Immature natural killer cell (primary cell): Measurements from ENCODE around the gene CCNY. TPM values are rescaled to one million over a fixed set of nuclear protein-coding genes. Genes with fewer than 3 reads are reported as not detected.

Experiments used
- DNase-seq, 3 donors: peaks; one replicate each; pipeline ENCODE4 v3.0.0; 2022; ENCODE audit warnings: mixed read lengths in 1 of 3
- H3K27ac Mint-ChIP-seq, 6 donors: one replicate each; pipeline ENCODE4 v1.8.0; 2020; ENCODE audit warnings: mixed read lengths in 6 of 6, mild to moderate bottlenecking in 5 of 6, inconsistent platforms in 4 of 6, moderate library complexity in 3 of 6
- H3K27me3 Mint-ChIP-seq, 3 donors: one replicate each; pipeline ENCODE4 v1.8.0; 2020 to 2021; ENCODE audit warnings: low read depth in 3 of 3, mild to moderate bottlenecking in 3 of 3, mixed read lengths in 3 of 3, moderate library complexity in 3 of 3, inconsistent platforms in 1 of 3
- H3K36me3 Mint-ChIP-seq, 3 donors: one replicate each; pipeline ENCODE4 v1.8.0; 2020; ENCODE audit warnings: mixed read lengths in 3 of 3, inconsistent platforms in 2 of 3, mild to moderate bottlenecking in 2 of 3
- H3K4me1 Mint-ChIP-seq, 2 donors: one replicate each; pipeline ENCODE4 v1.8.0; 2020; ENCODE audit warnings: inconsistent platforms in 2 of 2, mild to moderate bottlenecking in 2 of 2, mixed read lengths in 2 of 2, moderate library complexity in 1 of 2
- H3K4me3 Mint-ChIP-seq, 5 donors: one replicate each; pipeline ENCODE4 v1.8.0; 2020; ENCODE audit warnings: mild to moderate bottlenecking in 5 of 5, mixed read lengths in 5 of 5, inconsistent platforms in 3 of 5, moderate library complexity in 3 of 5
- H3K9me3 Mint-ChIP-seq, 6 donors: one replicate each; pipeline ENCODE4 v1.8.0; 2020; ENCODE audit warnings: mild to moderate bottlenecking in 6 of 6, mixed read lengths in 6 of 6, inconsistent platforms in 4 of 6, moderate library complexity in 3 of 6
- polyA plus RNA-seq, 3 donors: library from polyadenylated mRNA; unstranded; fragments of 300-500 nt; fragmentation: Illumina TruSeq; gene quantifications; one replicate each; pipeline ENCODE4 v1.2.3, GENCODE V29; 2021

The CCNY gene
- polyA plus RNA-seq, 3 donors from 2014 or later: 7.8 to 13.2 (median 12.4) TPM

DNA sequence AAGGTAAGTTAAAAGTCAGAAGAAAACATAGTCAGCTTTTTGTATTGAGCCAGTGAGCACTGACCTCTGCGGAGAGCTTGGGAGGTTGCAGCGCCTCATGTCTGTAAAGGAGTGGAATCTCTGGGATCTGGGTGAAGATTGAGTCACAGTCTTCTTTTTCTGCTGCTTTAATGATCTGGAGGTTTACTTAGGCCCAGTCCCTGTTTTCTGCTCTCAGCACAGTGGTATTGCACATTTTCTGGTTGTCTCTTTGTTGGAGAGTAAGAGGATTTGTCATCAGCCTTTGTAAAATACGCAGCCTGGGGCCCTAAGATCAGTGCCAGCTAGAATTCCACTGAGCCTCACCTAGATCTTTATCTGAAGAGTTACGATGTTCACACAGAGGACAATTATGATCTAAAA, 210.5 kb downstream of the CCNY start:
- no peak overlapping the region for H3K27ac Mint-ChIP-seq
- H3K9me3 Mint-ChIP-seq: no peaks in the 10 kb centered on the region
- H3K36me3 Mint-ChIP-seq: peaks cover 10 to 21% (median 11%) of the 10 kb centered on the region in 3 donors
- no peak overlapping the region for H3K4me3 Mint-ChIP-seq
- H3K4me1 Mint-ChIP-seq: peaks cover 0 to 2% of the 10 kb centered on the region in 2 donors
- no peak for DNase-seq
- H3K27me3 Mint-ChIP-seq: peaks cover 0 to 2% (median 0%) of the 10 kb centered on the region in 3 donors

DNA sequence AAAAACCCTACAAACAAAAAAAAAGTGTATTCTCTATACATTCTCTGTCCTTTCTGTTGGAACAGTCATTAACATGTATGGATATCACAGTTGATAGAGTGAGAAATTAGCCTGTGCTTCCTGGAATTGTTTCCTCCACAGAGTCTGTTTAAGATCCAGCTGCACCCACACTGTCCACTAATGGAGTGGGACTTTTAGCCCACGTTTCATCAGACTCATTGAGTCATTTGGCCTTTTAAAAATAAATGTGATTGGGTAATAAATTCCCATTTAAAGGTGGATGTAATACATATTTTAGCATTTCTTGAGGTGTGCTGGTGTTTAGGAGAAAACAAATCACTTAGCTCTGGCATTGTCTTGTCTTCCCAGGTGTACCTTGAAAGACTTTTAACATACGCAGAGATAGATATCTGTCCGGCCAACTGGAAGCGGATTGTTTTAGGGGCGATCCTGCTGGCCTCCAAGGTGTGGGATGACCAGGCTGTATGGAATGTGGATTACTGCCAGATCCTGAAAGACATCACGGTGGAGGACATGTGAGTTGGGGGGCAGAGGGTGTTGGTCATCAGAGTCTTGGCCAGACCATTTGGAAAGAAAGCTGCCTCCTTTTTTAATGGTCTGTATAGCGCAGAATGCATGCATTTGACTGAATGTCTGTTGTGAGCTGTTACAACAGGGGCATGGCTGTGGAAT, 216.5 kb downstream of the CCNY start:
- no peak for DNase-seq
- Mint-ChIP-seq H3K27ac (peak overlapping the region in 1 of 6 donors; percentile 8), H3K4me3 (no peak overlapping the region)

DNA sequence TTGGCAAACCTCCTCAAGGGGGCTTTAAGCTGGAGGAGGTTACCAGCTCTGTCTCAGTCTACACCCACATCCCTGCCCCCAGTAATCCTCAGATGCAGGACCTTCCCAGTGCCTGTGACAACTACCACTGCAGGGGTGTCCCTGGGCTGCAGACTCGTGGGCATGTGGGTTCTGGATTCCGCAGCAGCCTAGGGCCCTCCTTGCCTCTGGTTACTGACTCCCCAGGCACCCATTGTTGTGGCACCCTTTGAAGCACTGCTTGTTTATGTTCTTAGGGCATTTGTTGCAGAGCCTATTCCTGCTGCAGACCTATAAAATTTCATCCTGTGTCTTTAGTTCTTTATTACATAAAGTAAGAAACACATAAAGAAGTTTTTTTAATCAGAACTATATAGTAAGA, 217.7 kb downstream of the CCNY start:
- Mint-ChIP-seq H3K4me3 (no peak overlapping the region), H3K27me3 (peaks cover 0 to 2% (median 2%) of the 10 kb centered on the region in 3 donors), H3K36me3 (peaks cover 5 to 17% (median 6%) of the 10 kb centered on the region in 3 donors), H3K4me1 (peaks cover 2 to 3% of the 10 kb centered on the region in 2 donors), H3K27ac (no peak overlapping the region), H3K9me3 (no peaks in the 10 kb centered on the region)
- no peak for DNase-seq

More for the DNA sequence above, 216.5 kb downstream of the CCNY start:
- peaks cover 0 to 2% (median 2%) of the 10 kb centered on the region in 3 donors for H3K27me3 Mint-ChIP-seq
- peaks cover 5 to 18% (median 6%) of the 10 kb centered on the region in 3 donors for H3K36me3 Mint-ChIP-seq
- H3K4me1 Mint-ChIP-seq: peaks cover 0 to 2% of the 10 kb centered on the region in 2 donors
- no peaks in the 10 kb centered on the region for H3K9me3 Mint-ChIP-seq

DNA sequence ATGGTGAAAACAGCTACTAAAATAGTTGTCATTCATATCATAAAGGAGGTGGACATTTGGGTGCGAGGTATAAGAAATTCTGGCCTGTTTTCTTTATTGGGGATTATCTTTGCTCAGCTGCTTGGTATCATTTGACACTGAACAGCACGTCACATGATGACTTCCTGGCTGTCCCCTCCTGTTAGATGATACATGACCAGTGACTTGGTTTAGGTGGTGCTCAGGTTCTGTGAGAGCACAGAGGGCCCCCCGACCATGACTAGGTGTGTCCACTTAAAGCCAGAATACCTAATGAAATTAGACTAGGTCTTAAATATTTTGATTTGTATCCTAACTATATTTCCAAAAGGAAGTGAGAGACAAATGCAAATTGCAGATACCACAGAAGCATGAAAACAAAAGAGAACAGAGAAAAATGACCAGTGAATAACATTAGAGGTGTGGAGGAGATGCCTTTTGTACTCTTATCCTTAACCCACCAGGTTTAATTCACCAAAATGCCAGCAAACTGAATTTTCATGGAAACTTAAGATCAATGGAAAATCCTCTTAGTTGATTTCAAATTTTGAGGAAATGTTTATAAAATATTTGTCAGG, 218.2 kb downstream of the CCNY start:
- H3K9me3 Mint-ChIP-seq: no peaks in the 10 kb centered on the region
- H3K27me3 Mint-ChIP-seq: peaks cover 0 to 3% (median 2%) of the 10 kb centered on the region in 3 donors
- no peak for DNase-seq
- peaks cover 5 to 21% (median 6%) of the 10 kb centered on the region in 3 donors for H3K36me3 Mint-ChIP-seq
- H3K4me1 Mint-ChIP-seq: peaks cover 2 to 7% of the 10 kb centered on the region in 2 donors
- peak overlapping the region in 3 of 6 donors; percentile 0 to 49 (median 29) for H3K27ac Mint-ChIP-seq
- no peak overlapping the region for H3K4me3 Mint-ChIP-seq

DNA sequence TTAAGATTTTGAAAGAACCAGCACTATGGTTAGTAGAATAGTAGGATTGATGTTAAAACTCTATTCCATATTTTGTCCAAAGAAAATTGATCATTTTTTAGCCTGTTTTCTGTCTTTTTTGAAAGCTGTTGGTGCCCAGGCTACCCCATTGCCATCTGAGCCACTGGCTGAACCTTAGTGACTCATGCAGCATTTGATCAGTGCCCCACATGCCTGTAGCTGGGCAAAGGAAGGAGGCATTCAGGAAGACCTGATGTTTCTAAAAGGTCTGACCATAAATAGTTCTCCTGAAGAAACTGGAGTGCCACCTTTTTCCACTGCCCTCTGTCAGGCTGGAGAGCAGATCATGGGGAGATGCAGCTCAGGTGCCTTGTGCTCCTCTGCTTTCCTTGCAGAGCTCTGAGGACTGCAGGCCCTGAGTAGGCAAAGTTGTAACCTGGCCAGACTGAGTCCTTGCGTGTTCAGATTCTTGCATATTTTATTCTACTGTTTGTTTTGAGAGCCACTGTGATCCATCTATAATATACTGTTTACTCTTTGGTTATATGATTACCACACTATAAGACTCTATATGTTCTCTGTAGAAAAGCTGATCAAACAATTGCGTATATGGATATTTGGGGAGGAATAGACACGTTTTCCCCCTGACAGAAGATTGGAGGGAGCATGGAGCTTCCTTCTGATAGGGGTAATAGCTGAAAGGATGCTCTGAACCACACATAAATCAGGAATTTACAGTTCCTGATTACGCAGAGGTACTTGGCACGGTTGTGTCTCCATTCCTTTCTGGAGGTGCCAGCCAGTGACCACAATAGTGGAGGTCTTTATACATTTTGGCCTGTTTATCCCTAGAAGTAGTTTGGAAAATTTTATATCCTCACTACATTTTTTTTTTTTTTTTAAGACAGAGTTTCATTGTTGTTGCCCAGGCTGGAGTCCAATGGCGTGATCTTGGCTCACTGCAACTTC, 219.9 kb downstream of the CCNY start:
- Mint-ChIP-seq H3K27me3 (peaks cover 2% of the 10 kb centered on the region in 3 donors), H3K4me3 (no peak overlapping the region), H3K4me1 (peaks cover under 1 to 7% of the 10 kb centered on the region in 2 donors), H3K27ac (no peak overlapping the region), H3K9me3 (no peaks in the 10 kb centered on the region), H3K36me3 (peaks cover 0 to 11% (median 2%) of the 10 kb centered on the region in 3 donors)
- DNase-seq: no peak

DNA sequence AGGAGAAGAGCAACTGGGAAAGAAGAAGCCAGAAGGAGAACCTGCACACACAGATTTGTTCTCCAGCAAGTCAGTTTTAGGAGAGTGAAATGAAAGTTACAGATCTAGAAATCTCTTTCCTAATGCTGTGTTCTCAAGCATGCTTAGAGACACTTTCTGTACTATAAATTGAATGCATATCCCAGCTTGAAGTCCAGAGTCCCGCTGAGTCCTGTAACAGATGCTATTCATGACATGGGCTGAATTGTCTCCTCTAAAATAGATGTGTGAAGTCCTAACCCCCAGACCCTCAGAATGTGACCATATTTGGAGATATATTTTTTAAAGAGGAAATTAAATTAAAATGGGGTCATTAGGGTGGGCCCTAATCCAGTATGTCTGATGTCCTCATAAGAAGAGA, 222.0 kb downstream of the CCNY start:
- H3K9me3 Mint-ChIP-seq: no peaks in the 10 kb centered on the region
- H3K27ac Mint-ChIP-seq: no peak overlapping the region
- peaks cover 0 to 11% (median 3%) of the 10 kb centered on the region in 3 donors for H3K36me3 Mint-ChIP-seq

DNA sequence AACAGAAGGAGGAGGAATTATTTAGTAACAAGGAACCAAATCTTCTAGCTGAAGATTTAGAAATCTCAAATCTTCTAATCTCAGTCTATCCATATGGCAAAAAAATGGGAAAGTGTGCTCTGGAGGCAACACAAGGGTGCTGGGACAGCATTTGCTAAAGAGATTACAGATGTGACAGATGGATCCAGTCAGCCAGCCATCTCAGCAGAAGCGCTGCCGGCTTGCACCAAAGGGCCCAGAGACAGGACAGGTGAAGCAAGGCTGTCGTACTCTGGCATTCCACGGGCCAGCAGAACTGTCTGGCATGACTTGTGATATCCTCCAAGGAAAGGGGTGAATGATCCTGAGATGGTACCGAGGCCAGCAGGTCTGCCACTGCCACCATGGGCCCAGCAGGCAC, 223.1 kb downstream of the CCNY start:
- Mint-ChIP-seq H3K27ac (peak overlapping the region in 2 of 6 donors; percentile 36 to 79), H3K36me3 (peaks cover 0 to 11% (median 3%) of the 10 kb centered on the region in 3 donors), H3K9me3 (no peaks in the 10 kb centered on the region), H3K4me3 (no peak overlapping the region), H3K27me3 (peaks cover 0 to 2% (median 2%) of the 10 kb centered on the region in 3 donors), H3K4me1 (peaks cover 7 to 26% of the 10 kb centered on the region in 2 donors)
- DNase-seq: no peak

More for the DNA sequence above, 222.0 kb downstream of the CCNY start:
- DNase-seq: no peak
- Mint-ChIP-seq H3K27me3 (peaks cover 2% of the 10 kb centered on the region in 3 donors), H3K4me3 (no peak overlapping the region), H3K4me1 (peaks cover 2 to 20% of the 10 kb centered on the region in 2 donors)

DNA sequence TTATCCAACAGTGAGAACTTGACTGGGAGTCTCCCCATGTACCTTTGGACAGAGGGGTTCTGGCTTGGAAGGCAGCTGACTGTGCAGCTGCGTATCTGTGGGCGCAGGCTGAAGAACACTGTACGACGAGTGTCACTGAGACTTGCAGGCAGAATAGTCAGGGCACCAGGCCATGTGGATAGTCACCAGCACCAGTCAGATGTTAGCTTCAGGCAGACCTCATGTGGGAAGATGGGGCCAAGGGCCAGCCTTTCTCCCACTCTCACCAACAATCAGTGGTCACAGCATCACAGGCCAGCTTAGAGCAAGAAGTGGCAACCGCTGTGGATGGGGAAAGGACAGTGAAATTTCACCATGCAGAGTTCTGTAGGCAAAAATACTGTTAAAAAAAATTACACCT, 225.4 kb downstream of the CCNY start:
- no peak overlapping the region for H3K4me3 Mint-ChIP-seq
- peak overlapping the region in 3 of 6 donors; percentile 10 to 66 (median 10) for H3K27ac Mint-ChIP-seq
- peaks cover 3 to 13% (median 4%) of the 10 kb centered on the region in 3 donors for H3K36me3 Mint-ChIP-seq

DNA sequence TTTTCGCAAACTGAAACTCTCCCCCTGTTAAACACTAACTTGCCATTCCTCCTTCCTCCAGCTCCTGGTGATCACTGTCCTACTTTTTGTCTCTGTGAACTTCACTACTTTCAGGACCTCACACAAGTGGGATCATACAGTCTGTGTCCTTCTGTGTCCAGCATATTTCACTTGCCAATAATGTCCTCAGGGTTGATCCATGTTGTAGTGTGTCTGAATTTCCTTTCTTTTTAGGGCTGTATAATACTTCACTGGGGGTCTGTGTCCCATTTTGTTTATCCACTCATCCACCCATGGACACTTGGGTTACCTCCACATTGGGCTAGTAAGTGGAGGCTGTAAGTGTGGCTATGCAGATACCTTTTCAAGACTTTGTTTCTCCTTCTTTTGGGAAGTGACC, 226.1 kb downstream of the CCNY start:
- Mint-ChIP-seq H3K36me3 (peaks cover 3 to 13% (median 4%) of the 10 kb centered on the region in 3 donors), H3K9me3 (no peaks in the 10 kb centered on the region), H3K4me1 (peaks cover 13 to 30% of the 10 kb centered on the region in 2 donors), H3K4me3 (no peak overlapping the region), H3K27me3 (peaks cover 0 to 4% (median 2%) of the 10 kb centered on the region in 3 donors), H3K27ac (peak overlapping the region in 2 of 6 donors; percentile 15 to 31)
- no peak for DNase-seq

More for the DNA sequence above, 225.4 kb downstream of the CCNY start:
- Mint-ChIP-seq H3K27me3 (peaks cover 0 to 4% (median 2%) of the 10 kb centered on the region in 3 donors), H3K4me1 (peaks cover 13 to 30% of the 10 kb centered on the region in 2 donors), H3K9me3 (no peaks in the 10 kb centered on the region)
- DNase-seq: no peak

DNA sequence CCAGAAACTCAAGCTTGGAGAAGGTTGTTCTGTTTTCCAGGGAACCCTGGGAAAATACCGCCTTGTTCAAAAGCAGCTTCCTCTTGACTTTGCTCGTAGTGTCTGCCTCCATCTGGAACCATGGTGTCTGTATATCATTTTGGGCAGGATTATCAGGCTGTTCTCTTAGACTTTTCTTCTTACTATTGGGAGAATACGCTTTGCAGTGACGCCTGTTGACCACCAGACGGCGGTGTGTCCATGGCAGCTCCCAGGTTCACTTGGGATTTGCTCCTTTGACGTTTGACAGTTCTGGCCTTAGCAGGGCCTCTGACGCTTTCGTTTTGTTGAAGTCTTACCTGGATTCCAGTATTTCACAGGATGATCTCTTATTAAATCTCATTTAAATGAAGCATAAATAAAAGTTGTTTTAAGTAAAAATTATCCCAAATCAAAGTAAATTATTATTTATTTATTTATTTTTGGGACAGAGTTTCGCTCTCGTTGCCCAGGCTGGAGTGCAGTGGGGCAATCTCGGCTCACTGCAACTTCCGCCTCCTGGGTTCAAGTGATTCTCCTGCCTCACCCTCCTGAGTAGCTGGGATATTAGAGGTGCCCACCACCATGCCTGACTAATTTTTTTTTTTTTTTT, 227.1 kb downstream of the CCNY start:
- H3K9me3 Mint-ChIP-seq: no peaks in the 10 kb centered on the region
- peaks cover 0 to 4% (median 2%) of the 10 kb centered on the region in 3 donors for H3K27me3 Mint-ChIP-seq
- peaks cover 13 to 30% of the 10 kb centered on the region in 2 donors for H3K4me1 Mint-ChIP-seq
- DNase-seq: peak; percentile 27 to 32 (median 28)
- peaks cover 3 to 13% (median 4%) of the 10 kb centered on the region in 3 donors for H3K36me3 Mint-ChIP-seq
- no peak overlapping the region for H3K4me3 Mint-ChIP-seq
- H3K27ac Mint-ChIP-seq: peak overlapping the region in 2 of 6 donors; percentile 15 to 68

DNA sequence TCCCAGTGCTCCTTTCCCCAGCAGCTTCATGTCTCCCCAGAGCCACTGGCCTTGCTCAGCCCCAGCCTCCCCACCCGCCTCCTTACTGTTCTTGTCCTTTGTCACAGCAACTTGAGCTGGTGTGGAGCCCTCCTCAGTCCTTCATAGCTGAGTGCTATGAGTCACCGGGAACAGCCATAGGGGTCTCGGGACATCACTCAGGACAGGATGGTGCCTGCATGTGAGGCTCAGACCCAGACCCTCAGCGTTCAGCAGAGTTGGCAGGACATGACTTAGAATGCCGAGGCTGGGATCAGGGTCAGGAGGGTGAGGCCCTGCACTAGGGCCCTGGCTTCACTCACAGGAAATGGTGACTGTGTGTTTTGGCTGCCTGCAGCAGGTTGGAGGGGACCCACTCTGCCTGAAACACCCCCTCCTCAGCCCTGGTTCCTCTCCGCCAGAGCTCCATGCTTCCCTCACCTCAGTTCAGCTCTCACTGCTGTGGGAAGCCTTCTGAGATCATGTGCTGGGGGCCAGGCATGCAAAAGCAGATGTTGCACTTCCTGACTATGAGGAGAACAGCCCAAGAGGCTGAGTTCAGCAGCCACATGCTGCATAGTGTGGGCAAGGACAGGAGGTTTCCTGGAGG, 228.1 kb downstream of the CCNY start:
- Mint-ChIP-seq H3K9me3 (no peaks in the 10 kb centered on the region), H3K36me3 (peaks cover 3 to 14% (median 9%) of the 10 kb centered on the region in 3 donors), H3K4me3 (no peak overlapping the region)

DNA sequence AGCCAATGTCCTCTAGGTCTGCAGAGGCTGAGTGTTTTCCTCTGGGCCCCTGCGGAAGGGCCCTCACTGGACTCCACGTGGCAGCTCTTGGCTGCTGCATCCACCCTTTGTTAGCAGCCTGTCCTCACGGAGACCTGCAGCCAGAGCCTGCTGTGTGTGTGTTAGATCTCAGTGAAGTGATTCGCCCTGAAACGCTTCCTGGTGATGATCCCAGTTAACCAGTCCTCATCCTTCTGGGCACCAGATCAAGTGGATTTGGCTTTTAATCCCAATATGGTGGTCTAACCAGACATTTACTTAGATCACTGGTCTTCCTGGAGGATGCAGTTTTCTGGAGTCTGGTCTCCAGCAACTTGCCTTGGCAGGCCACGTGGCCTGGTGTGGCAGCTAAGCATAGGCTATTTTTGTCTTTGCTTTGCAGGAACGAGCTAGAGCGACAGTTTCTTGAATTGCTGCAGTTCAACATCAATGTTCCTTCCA, 229.3 kb downstream of the CCNY start:
- DNase-seq: no peak
- Mint-ChIP-seq H3K27me3 (peaks cover 0 to 3% (median 2%) of the 10 kb centered on the region in 3 donors), H3K9me3 (no peaks in the 10 kb centered on the region), H3K4me1 (peaks cover 13 to 23% of the 10 kb centered on the region in 2 donors), H3K36me3 (peaks cover 9 to 21% (median 14%) of the 10 kb centered on the region in 3 donors), H3K27ac (peak overlapping the region in 2 of 6 donors; percentile 54 to 60), H3K4me3 (no peak overlapping the region)

More for the DNA sequence above, 228.1 kb downstream of the CCNY start:
- peaks cover 0 to 4% (median 3%) of the 10 kb centered on the region in 3 donors for H3K27me3 Mint-ChIP-seq
- H3K27ac Mint-ChIP-seq: peak overlapping the region in 5 of 6 donors; percentile 13 to 57 (median 34)
- peaks cover 13 to 23% of the 10 kb centered on the region in 2 donors for H3K4me1 Mint-ChIP-seq
- no peak for DNase-seq
